Cardiac fibroblast (primary cell): ENCODE measurements around the gene ZSCAN16.
A peak's percentile ranks its signal among the peaks of the same experiment; 100 is the strongest.

Experiments
- DNase-seq, 2 donors: peaks; one replicate each; pipeline versions ENCODE4 v3.0.0 to v3.0.0-alpha.2; 2010; ENCODE audit warnings: low read depth in 2 of 2
- H3K4me3 ChIP-seq, 2 donors: replicated peaks in 1 of 2; 1 replicate in 1 of 2; 2 replicates in 1 of 2; pipeline ENCODE4 v1.5.1; 2011; ENCODE audit warnings: low read depth in 2 of 2, low read length in 2 of 2, mild to moderate bottlenecking in 2 of 2, moderate library complexity in 1 of 2
- CTCF ChIP-seq: IDR thresholded peaks from one replicate; pipeline ENCODE4 v1.5.1; 2011; ENCODE audit warnings: low read depth, mild to moderate bottlenecking, low read length, inconsistent platforms

Gene ZSCAN16

GRCh38 chr6:28167068-28167467, 42.7 kb downstream of the ZSCAN16 start:
- H3K4me3 ChIP-seq, result no peak overlapping the region
- DNase-seq, result peak; percentile 28 to 83
- no peak for TF ChIP-seq CTCF

- DNase-seq, result no peak
- no peak overlapping the region for H3K4me3 ChIP-seq
- TF ChIP-seq CTCF, result no peak
Observed at GRCh38 chr6:28167926-28168325, 43.5 kb downstream of the ZSCAN16 start.

- TF ChIP-seq CTCF, result no peak
- H3K4me3 ChIP-seq, result no peak overlapping the region
- no peak for DNase-seq
Observed at GRCh38 chr6:28171271-28171670, 46.9 kb downstream of the ZSCAN16 start.

GRCh38 chr6:28172006-28172405, 47.6 kb downstream of the ZSCAN16 start:
- no peak for TF ChIP-seq CTCF
- H3K4me3 ChIP-seq, result no peak overlapping the region
- DNase-seq, result no peak

- DNase-seq, result no peak
- no peak overlapping the region for H3K4me3 ChIP-seq
- no peak for TF ChIP-seq CTCF
Observed at GRCh38 chr6:28176373-28176772, 52.0 kb downstream of the ZSCAN16 start.
